ENCODE data around the gene KCNC4.

KCNC4 gene

GRCh38 chr1:110228869-110229268, 18.8 kb downstream of the KCNC4 start:
- no peak for TF ChIP-seq NFRKB (IDR thresholded peaks at IDR 0.05)
- TF ChIP-seq TARDBP (IDR thresholded peaks at IDR 0.05), result no peak
- TF ChIP-seq ARNT (IDR thresholded peaks at IDR 0.05), result no peak
- TF ChIP-seq ELF4 (IDR thresholded peaks at IDR 0.05), result no peak
- TF ChIP-seq CTBP1 (IDR thresholded peaks at IDR 0.05; ENCODE audit: borderline replicate concordance), result no peak
- TF ChIP-seq SP1 (IDR thresholded peaks at IDR 0.05), result no peak
- no peak for TF ChIP-seq FOXK2 (IDR thresholded peaks at IDR 0.05)
- no peak for TF ChIP-seq PKNOX1 (IDR thresholded peaks at IDR 0.05)
- no peak for TF ChIP-seq L3MBTL2 (conservative IDR thresholded peaks at IDR 0.05)
- TF ChIP-seq HDGF (IDR thresholded peaks at IDR 0.05; ENCODE audit: borderline replicate concordance), result no peak
- CTCF ChIA-PET, result no interaction called here
- DNase-seq (ENCODE audit: extremely low spot score), result no peak
- POLR2A ChIA-PET, result no interaction called here

GRCh38 chr1:110229348-110230001, 19.4 kb downstream of the KCNC4 start:
- DNase-seq (ENCODE audit: extremely low spot score), result no peak
- TF ChIP-seq HDGF (IDR thresholded peaks at IDR 0.05; ENCODE audit: borderline replicate concordance), result no peak
- no peak for TF ChIP-seq FOXA1 (IDR thresholded peaks at IDR 0.05)
- no peak for TF ChIP-seq TARDBP (IDR thresholded peaks at IDR 0.05)
- TF ChIP-seq BHLHE40 (IDR thresholded peaks at IDR 0.05; ENCODE audit: borderline replicate concordance), result no peak
- TF ChIP-seq SUZ12 (IDR thresholded peaks at IDR 0.05), result no peak
- no peak for TF ChIP-seq L3MBTL2 (conservative IDR thresholded peaks at IDR 0.05)
- no peak for TF ChIP-seq PKNOX1 (IDR thresholded peaks at IDR 0.05)
- TF ChIP-seq SP1 (IDR thresholded peaks at IDR 0.05), result no peak
- POLR2A ChIA-PET, result no interaction called here
- CTCF ChIA-PET, result no interaction called here

GRCh38 chr1:110230381-110231199, 20.5 kb downstream of the KCNC4 start:
- ChIA-PET POLR2A (no interaction called here), CTCF (no interaction called here)
- TF ChIP-seq ELF4 (IDR thresholded peaks at IDR 0.05) (no peak), BHLHE40 (IDR thresholded peaks at IDR 0.05; ENCODE audit: borderline replicate concordance) (no peak), L3MBTL2 (conservative IDR thresholded peaks at IDR 0.05) (no peak), ZNF384 (IDR thresholded peaks at IDR 0.05) (no peak), FOXM1 (IDR thresholded peaks at IDR 0.05; ENCODE audit: borderline replicate concordance) (no peak), PKNOX1 (IDR thresholded peaks at IDR 0.05) (no peak), CTBP1 (IDR thresholded peaks at IDR 0.05; ENCODE audit: borderline replicate concordance) (no peak), SUZ12 (IDR thresholded peaks at IDR 0.05) (no peak), NFRKB (IDR thresholded peaks at IDR 0.05) (no peak), FOXA1 (IDR thresholded peaks at IDR 0.05) (no peak), ARNT (IDR thresholded peaks at IDR 0.05) (no peak), TARDBP (IDR thresholded peaks at IDR 0.05) (no peak), HDGF (IDR thresholded peaks at IDR 0.05; ENCODE audit: borderline replicate concordance) (no peak), SP1 (IDR thresholded peaks at IDR 0.05) (no peak), LEF1 (IDR thresholded peaks at IDR 0.05; ENCODE audit: borderline replicate concordance) (no peak)
- DNase-seq (ENCODE audit: extremely low spot score), result no peak

- ChIA-PET CTCF (no interaction called here), POLR2A (no interaction called here)
- DNase-seq (ENCODE audit: extremely low spot score), result no peak
These were observed 23.7 kb downstream of the KCNC4 start for GRCh38 chr1:110233861-110234260.

GRCh38 chr1:110234691-110235090, 24.6 kb downstream of the KCNC4 start:
- DNase-seq (ENCODE audit: extremely low spot score), result no peak
- TF ChIP-seq ELF4 (IDR thresholded peaks at IDR 0.05) (no peak), SUZ12 (IDR thresholded peaks at IDR 0.05) (no peak), BHLHE40 (IDR thresholded peaks at IDR 0.05; ENCODE audit: borderline replicate concordance) (no peak)
- ChIA-PET POLR2A (no interaction called here), CTCF (no interaction called here)

More at GRCh38 chr1:110233861-110234260, 23.7 kb downstream of the KCNC4 start:
- TF ChIP-seq FOXM1 (IDR thresholded peaks at IDR 0.05; ENCODE audit: borderline replicate concordance), result no peak
- TF ChIP-seq SUZ12 (IDR thresholded peaks at IDR 0.05), result no peak

GRCh38 chr1:110235181-110235833, 25.2 kb downstream of the KCNC4 start:
- CTCF ChIA-PET, result no interaction called here
- DNase-seq (ENCODE audit: extremely low spot score), result no peak
- TF ChIP-seq SP1 (IDR thresholded peaks at IDR 0.05), result no peak
- TF ChIP-seq BHLHE40 (IDR thresholded peaks at IDR 0.05; ENCODE audit: borderline replicate concordance), result no peak
- no peak for TF ChIP-seq ARNT (IDR thresholded peaks at IDR 0.05)
- no peak for TF ChIP-seq FOXA1 (IDR thresholded peaks at IDR 0.05)
- TF ChIP-seq CTBP1 (IDR thresholded peaks at IDR 0.05; ENCODE audit: borderline replicate concordance), result no peak
- TF ChIP-seq FOXK2 (IDR thresholded peaks at IDR 0.05), result no peak
- TF ChIP-seq ELF4 (IDR thresholded peaks at IDR 0.05), result no peak
- TF ChIP-seq L3MBTL2 (conservative IDR thresholded peaks at IDR 0.05), result no peak
- TF ChIP-seq SUZ12 (IDR thresholded peaks at IDR 0.05), result no peak
- no peak for TF ChIP-seq FOXM1 (IDR thresholded peaks at IDR 0.05; ENCODE audit: borderline replicate concordance)
- TF ChIP-seq LEF1 (IDR thresholded peaks at IDR 0.05; ENCODE audit: borderline replicate concordance), result no peak
- TF ChIP-seq NFRKB (IDR thresholded peaks at IDR 0.05), result no peak
- TF ChIP-seq TARDBP (IDR thresholded peaks at IDR 0.05), result no peak
- TF ChIP-seq HDGF (IDR thresholded peaks at IDR 0.05; ENCODE audit: borderline replicate concordance), result no peak
- TF ChIP-seq ZNF384 (IDR thresholded peaks at IDR 0.05), result no peak
- TF ChIP-seq PKNOX1 (IDR thresholded peaks at IDR 0.05), result no peak
- POLR2A ChIA-PET, result interaction anchor here (1.6 kb wide), 1 partner anchor 104 kb away, joined by 3 read pairs; the partner anchor contains the start of gene RBM15
